ENCODE data around the gene FGF14.

DNA sequence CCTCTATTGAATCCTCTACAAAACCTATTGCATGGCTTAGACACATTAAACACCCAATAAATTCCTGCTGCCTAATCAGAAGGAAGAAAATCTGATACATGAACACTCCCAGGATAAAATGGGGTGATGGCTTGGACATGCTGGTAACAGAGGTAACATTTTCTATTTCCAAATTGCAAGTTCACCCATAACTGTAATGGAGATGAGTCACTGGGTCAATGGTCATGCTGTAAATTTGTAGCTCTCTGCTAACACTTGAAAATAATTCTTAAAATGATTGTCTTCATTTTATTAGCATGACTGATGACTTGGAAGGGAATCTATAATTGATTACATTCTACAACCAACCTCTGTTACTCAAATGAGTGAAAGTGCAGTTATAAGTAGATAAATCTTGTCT lies 434.1 kb downstream of the FGF14 start:
- no peak for TF ChIP-seq EZH2 (IDR thresholded peaks at IDR 0.05; ENCODE audit: insufficient read depth, low read length)
- TF ChIP-seq, protein P1, sequence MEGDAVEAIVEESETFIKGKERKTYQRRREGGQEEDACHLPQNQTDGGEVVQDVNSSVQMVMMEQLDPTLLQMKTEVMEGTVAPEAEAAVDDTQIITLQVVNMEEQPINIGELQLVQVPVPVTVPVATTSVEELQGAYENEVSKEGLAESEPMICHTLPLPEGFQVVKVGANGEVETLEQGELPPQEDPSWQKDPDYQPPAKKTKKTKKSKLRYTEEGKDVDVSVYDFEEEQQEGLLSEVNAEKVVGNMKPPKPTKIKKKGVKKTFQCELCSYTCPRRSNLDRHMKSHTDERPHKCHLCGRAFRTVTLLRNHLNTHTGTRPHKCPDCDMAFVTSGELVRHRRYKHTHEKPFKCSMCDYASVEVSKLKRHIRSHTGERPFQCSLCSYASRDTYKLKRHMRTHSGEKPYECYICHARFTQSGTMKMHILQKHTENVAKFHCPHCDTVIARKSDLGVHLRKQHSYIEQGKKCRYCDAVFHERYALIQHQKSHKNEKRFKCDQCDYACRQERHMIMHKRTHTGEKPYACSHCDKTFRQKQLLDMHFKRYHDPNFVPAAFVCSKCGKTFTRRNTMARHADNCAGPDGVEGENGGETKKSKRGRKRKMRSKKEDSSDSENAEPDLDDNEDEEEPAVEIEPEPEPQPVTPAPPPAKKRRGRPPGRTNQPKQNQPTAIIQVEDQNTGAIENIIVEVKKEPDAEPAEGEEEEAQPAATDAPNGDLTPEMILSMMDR (IDR thresholded peaks at IDR 0.05; ENCODE audit: insufficient read depth, low read depth, low read length) = no peak

All from astrocyte (in vitro differentiated cells and primary cell).